H9 (cell line): ENCODE measurements around the gene DIP2A. TPM values are rescaled to one million over a fixed set of nuclear protein-coding genes. Genes with fewer than 3 reads are reported as not detected.

ENCODE experiments used
- DNase-seq: peaks from one replicate; pipeline ENCODE4 v3.0.0-alpha.2; 2017
- H2AFZ ChIP-seq: one replicate; pipeline ENCODE4 v1.6.1; 2013; ENCODE audit warnings: mild to moderate bottlenecking, low read length, control low read depth, moderate library complexity
- H2AK5ac ChIP-seq: 2 replicates; pipeline ENCODE4 v1.6.1; 2013; ENCODE audit warnings: low read length, control low read depth, mixed read lengths; ENCODE audit not compliant: insufficient read length
- H2BK120ac ChIP-seq: one replicate; pipeline ENCODE4 v1.6.1; 2013; ENCODE audit warnings: low read depth, mild to moderate bottlenecking, low read length, control low read depth, inconsistent platforms; ENCODE audit not compliant: poor library complexity, severe bottlenecking
- H2BK12ac ChIP-seq: 2 replicates; pipeline ENCODE4 v1.6.1; 2013; ENCODE audit warnings: low read length, control low read depth, mixed read lengths, low read depth; ENCODE audit not compliant: insufficient read length
- H2BK15ac ChIP-seq: 2 replicates; pipeline ENCODE4 v1.6.1; 2013; ENCODE audit warnings: low read depth, low read length, control low read depth
- H2BK20ac ChIP-seq: one replicate; pipeline ENCODE4 v1.6.1; 2013; ENCODE audit warnings: low read depth, mild to moderate bottlenecking, low read length, control low read depth, inconsistent platforms; ENCODE audit not compliant: poor library complexity, severe bottlenecking
- H2BK5ac ChIP-seq: 2 replicates; pipeline ENCODE4 v1.6.1; 2013; ENCODE audit warnings: low read length, control low read depth, mixed read lengths; ENCODE audit not compliant: insufficient read length
- H3K14ac ChIP-seq: 2 replicates; pipeline ENCODE4 v1.6.1; 2013; ENCODE audit warnings: low read length, control low read depth; ENCODE audit not compliant: insufficient read depth
- H3K18ac ChIP-seq: 2 replicates; pipeline ENCODE4 v1.6.1; 2013; ENCODE audit warnings: low read depth, mild to moderate bottlenecking, mixed read lengths, low read length, control low read depth; ENCODE audit not compliant: insufficient read length
- H3K23ac ChIP-seq: 2 replicates; pipeline ENCODE4 v1.6.1; 2013; ENCODE audit warnings: low read length, control low read depth, mixed read lengths, low read depth; ENCODE audit not compliant: insufficient read length
- H3K23me2 ChIP-seq: 2 replicates; pipeline ENCODE4 v1.6.1; 2013; ENCODE audit warnings: low read depth, mild to moderate bottlenecking, mixed read lengths, low read length, control low read depth; ENCODE audit not compliant: insufficient read length, poor library complexity, severe bottlenecking
- H3K27ac ChIP-seq: 2 replicates; pipeline ENCODE4 v1.5.1; 2013; ENCODE audit warnings: low read length, control low read depth, mixed read lengths, low read depth; ENCODE audit not compliant: insufficient read length
- H3K27me3 ChIP-seq: 2 replicates; pipeline ENCODE4 v1.6.1; 2013; ENCODE audit warnings: low read length, control low read depth, inconsistent platforms; ENCODE audit not compliant: insufficient read depth
- H3K4ac ChIP-seq: 2 replicates; pipeline ENCODE4 v1.6.1; 2013; ENCODE audit warnings: low read depth, mild to moderate bottlenecking, control low read depth, inconsistent platforms, low read length, moderate library complexity
- H3K4me1 ChIP-seq: 2 replicates; pipeline ENCODE4 v1.6.1; 2013; ENCODE audit warnings: low read length, control low read depth, inconsistent platforms; ENCODE audit not compliant: insufficient read depth
- H3K4me2 ChIP-seq: 2 replicates; pipeline ENCODE4 v1.6.1; 2013; ENCODE audit warnings: low read length, control low read depth, mixed read lengths; ENCODE audit not compliant: insufficient read length, insufficient read depth
- H3K56ac ChIP-seq: 2 replicates; pipeline ENCODE4 v1.6.1; 2013; ENCODE audit warnings: low read depth, mild to moderate bottlenecking, mixed read lengths, low read length, control low read depth; ENCODE audit not compliant: insufficient read length
- H3K79me1 ChIP-seq: 2 replicates; pipeline ENCODE4 v1.6.1; 2013; ENCODE audit warnings: low read depth, mild to moderate bottlenecking, moderate library complexity, low read length, control low read depth, inconsistent platforms; ENCODE audit not compliant: insufficient read depth, poor library complexity, severe bottlenecking
- H3K79me2 ChIP-seq: 2 replicates; pipeline ENCODE4 v1.6.1; 2013; ENCODE audit warnings: low read length, control low read depth, inconsistent platforms; ENCODE audit not compliant: insufficient read depth
- H3K9ac ChIP-seq: 2 replicates; pipeline ENCODE4 v1.6.1; 2013; ENCODE audit warnings: low read length, control low read depth, mixed read lengths; ENCODE audit not compliant: insufficient read length; ENCODE audit errors: extremely low read depth
- H3K9me3 ChIP-seq: one replicate; pipeline ENCODE4 v1.6.1; 2013; ENCODE audit warnings: low read depth, low read length, inconsistent platforms; ENCODE audit not compliant: control insufficient read depth
- H3T11ph ChIP-seq: one replicate; pipeline ENCODE4 v1.6.1; 2013; ENCODE audit warnings: mild to moderate bottlenecking, low read length, control low read depth, inconsistent platforms
- H4K20me1 ChIP-seq: one replicate; pipeline ENCODE4 v1.6.1; 2013; ENCODE audit not compliant: control insufficient read depth, insufficient read length, insufficient read depth
- H4K5ac ChIP-seq: 2 replicates; pipeline ENCODE4 v1.6.1; 2013; ENCODE audit warnings: low read depth, mild to moderate bottlenecking, mixed read lengths, low read length, control low read depth; ENCODE audit not compliant: insufficient read length
- H4K8ac ChIP-seq: replicated peaks from 2 replicates; pipeline ENCODE4 v1.6.1; 2013; ENCODE audit warnings: low read length, control low read depth, mixed read lengths, low read depth; ENCODE audit not compliant: insufficient read length
- H4K91ac ChIP-seq: 2 replicates; pipeline ENCODE4 v1.6.1; 2013; ENCODE audit warnings: low read depth, mild to moderate bottlenecking, moderate library complexity, mixed read lengths, low read length, control low read depth; ENCODE audit not compliant: insufficient read length
- H3K27ac Mint-ChIP-seq, 3 experiments: 2 replicates in 2 of 3; 3 replicates in 1 of 3; pipeline ENCODE4 v1.8.0; 2020 to 2021; ENCODE audit warnings: mixed read lengths in 3 of 3, mild to moderate bottlenecking in 1 of 3, moderate library complexity in 1 of 3
- H3K27me3 Mint-ChIP-seq: 2 replicates; pipeline ENCODE4 v1.8.0; 2021; ENCODE audit warnings: low read depth, mild to moderate bottlenecking, moderate library complexity, mixed read lengths
- H3K36me3 Mint-ChIP-seq, 3 experiments: 2 replicates in 2 of 3; 3 replicates in 1 of 3; pipeline ENCODE4 v1.8.0; 2020 to 2021; ENCODE audit warnings: low read depth in 3 of 3, mixed read lengths in 3 of 3; ENCODE audit not compliant: insufficient read depth in 1 of 3
- H3K4me1 Mint-ChIP-seq, 2 experiments: 2 replicates each; pipeline ENCODE4 v1.8.0; 2020; ENCODE audit warnings: mixed read lengths in 2 of 2
- H3K4me3 Mint-ChIP-seq, 2 experiments: 2 replicates in 1 of 2; 3 replicates in 1 of 2; pipeline ENCODE4 v1.8.0; 2020 to 2021; ENCODE audit warnings: mild to moderate bottlenecking in 2 of 2, mixed read lengths in 2 of 2, moderate library complexity in 1 of 2
- H3K9me3 Mint-ChIP-seq, 2 experiments: 2 replicates in 1 of 2; 3 replicates in 1 of 2; pipeline ENCODE4 v1.8.0; 2020; ENCODE audit warnings: mild to moderate bottlenecking in 2 of 2, mixed read lengths in 2 of 2, moderate library complexity in 1 of 2
- WGBS: extraction: QIAGEN DNeasy Blood & Tissue Kit; methylation state at CpG from one replicate; pipeline ENCODE4 v1.1.7; 2013; ENCODE audit warnings: missing lambda C conversion rate, low lambda C conversion rate, mixed read lengths; ENCODE audit not compliant: insufficient read length; ENCODE audit errors: extremely low coverage; 5-methylcytosine and 5-hydroxymethylcytosine counted together
- total RNA-seq: library from RNA; stranded (reverse); gene quantifications from 2 replicates; pipeline ENCODE4 v1.2.1, GENCODE V29; 2021
- TF ChIP-seq, protein P1 (sequence below): fragments of 200-600 bp; sonication (generic); conservative IDR thresholded peaks from 3 replicates; pipeline ENCODE4 v1.8.0; 2021; ENCODE audit warnings: antibody characterized with exemption, mild to moderate bottlenecking

The DIP2A gene
- total RNA-seq, 1 experiment from 2014 or later = 25.2 TPM

DNA sequence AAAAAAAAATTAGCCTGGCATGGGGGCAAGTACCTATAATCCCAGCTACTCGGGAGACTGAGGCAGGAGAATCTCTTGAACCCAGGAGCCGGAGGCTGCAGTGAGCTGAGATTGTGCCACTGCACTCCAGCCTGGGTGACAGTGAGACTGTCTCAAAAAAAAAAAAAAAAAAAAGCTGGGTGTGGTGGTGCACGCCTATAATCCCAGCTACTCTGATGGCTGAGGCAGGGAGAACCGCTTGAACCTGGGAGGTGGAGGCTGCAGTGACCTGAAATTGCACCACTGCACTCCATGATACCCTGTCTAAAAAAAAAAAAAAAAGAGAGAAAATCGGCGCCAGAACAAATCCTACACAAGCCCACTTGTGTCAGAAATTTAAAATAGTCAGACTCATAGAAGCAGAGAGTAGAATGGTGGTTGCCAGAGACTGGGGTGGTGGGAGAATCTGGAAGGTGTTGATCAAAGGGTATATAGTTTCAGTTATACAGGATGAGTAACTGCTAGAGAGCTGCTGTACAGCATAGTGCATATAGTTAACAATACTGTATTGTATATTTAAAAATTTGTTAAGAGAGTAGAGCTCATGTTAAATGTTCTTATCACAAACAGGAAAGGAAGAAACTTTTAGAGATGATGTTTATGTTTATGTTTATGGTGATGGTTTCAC, 9.6 kb downstream of the DIP2A start:
- no peak overlapping the region for H4K8ac ChIP-seq
- no peak overlapping the region for H3K4ac ChIP-seq
- no peaks in the 10 kb centered on the region for H3K9me3 ChIP-seq
- Mint-ChIP-seq H3K27ac (no peak overlapping the region), H3K4me3 (no peak overlapping the region), H3K9me3 (no peaks in the 10 kb centered on the region), H3K4me1 (no peaks in the 10 kb centered on the region), H3K27me3 (no peaks in the 10 kb centered on the region), H3K36me3 (peaks cover 3 to 17% (median 17%) of the 10 kb centered on the region in 3 experiments; a peak in 6 of 7 replicates)
- no peak overlapping the region for H2AFZ ChIP-seq
- no peak overlapping the region for H3K9ac ChIP-seq
- H2BK5ac ChIP-seq = no peak overlapping the region
- no peak overlapping the region for H4K91ac ChIP-seq
- no peak overlapping the region for H2BK20ac ChIP-seq
- no peak overlapping the region for H4K5ac ChIP-seq
- no peaks in the 10 kb centered on the region for H3K27me3 ChIP-seq
- H2BK12ac ChIP-seq = no peak overlapping the region
- no peak overlapping the region for H2AK5ac ChIP-seq
- WGBS = no CpG with 5 or more reads among the region's 6 CpGs
- no peak overlapping the region for H3K23ac ChIP-seq
- TF ChIP-seq, protein P1, sequence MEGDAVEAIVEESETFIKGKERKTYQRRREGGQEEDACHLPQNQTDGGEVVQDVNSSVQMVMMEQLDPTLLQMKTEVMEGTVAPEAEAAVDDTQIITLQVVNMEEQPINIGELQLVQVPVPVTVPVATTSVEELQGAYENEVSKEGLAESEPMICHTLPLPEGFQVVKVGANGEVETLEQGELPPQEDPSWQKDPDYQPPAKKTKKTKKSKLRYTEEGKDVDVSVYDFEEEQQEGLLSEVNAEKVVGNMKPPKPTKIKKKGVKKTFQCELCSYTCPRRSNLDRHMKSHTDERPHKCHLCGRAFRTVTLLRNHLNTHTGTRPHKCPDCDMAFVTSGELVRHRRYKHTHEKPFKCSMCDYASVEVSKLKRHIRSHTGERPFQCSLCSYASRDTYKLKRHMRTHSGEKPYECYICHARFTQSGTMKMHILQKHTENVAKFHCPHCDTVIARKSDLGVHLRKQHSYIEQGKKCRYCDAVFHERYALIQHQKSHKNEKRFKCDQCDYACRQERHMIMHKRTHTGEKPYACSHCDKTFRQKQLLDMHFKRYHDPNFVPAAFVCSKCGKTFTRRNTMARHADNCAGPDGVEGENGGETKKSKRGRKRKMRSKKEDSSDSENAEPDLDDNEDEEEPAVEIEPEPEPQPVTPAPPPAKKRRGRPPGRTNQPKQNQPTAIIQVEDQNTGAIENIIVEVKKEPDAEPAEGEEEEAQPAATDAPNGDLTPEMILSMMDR = no peak
- DNase-seq = no peak
- no peaks in the 10 kb centered on the region for H3K79me2 ChIP-seq
- H2BK15ac ChIP-seq = no peak overlapping the region
- no peak overlapping the region for H3K18ac ChIP-seq
- H4K20me1 ChIP-seq = no peaks in the 10 kb centered on the region
- H3K23me2 ChIP-seq = no peaks in the 10 kb centered on the region
- no peak overlapping the region for H3K56ac ChIP-seq
- H3K4me1 ChIP-seq = no peaks in the 10 kb centered on the region
- no peak overlapping the region for H3K4me2 ChIP-seq
- H3K79me1 ChIP-seq = no peaks in the 10 kb centered on the region
- no peak overlapping the region for H3T11ph ChIP-seq
- H3K14ac ChIP-seq = no peak overlapping the region
- H3K27ac ChIP-seq = no peak overlapping the region
- no peak overlapping the region for H2BK120ac ChIP-seq
